PC-9 (cell line): ENCODE measurements around the gene ADAMTS2. TPM values are rescaled to one million over a fixed set of nuclear protein-coding genes. Genes with fewer than 3 reads are reported as not detected.
A peak's percentile ranks its signal among the peaks of the same experiment; 100 is the strongest.

Experiments
- BruUV-seq: library from RNA; stranded (reverse); fragments of 400-500 nt; replicated peaks from 2 replicates; lab custom pipeline; 2021; lab: Mats Ljungman, UMichigan
- CTCF ChIA-PET: fragments of 300-600 bp; sonication (Branson Sonifier 250); formaldehyde crosslinking; loops from one replicate; lab custom pipeline; 2022; ENCODE audit warnings: antibody characterized with exemption; lab: Charles Lee
- POLR2A ChIA-PET: fragments of 300-600 bp; sonication (Branson Sonifier 250); formaldehyde crosslinking; loops from one replicate; lab custom pipeline; 2022; ENCODE audit warnings: antibody characterized with exemption; ENCODE audit not compliant: unreplicated experiment; lab: Charles Lee
- DNase-seq, 2 experiments: peaks; one replicate each; pipeline versions ENCODE4 v3.0.0 to v3.0.0-alpha.2; 2015 to 2022; ENCODE audit warnings: mixed read lengths in 1 of 2
- H2AFZ ChIP-seq: fragments of 200-600 bp; sonication (generic); 2 replicates; pipeline ENCODE4 v1.8.1; 2017; ENCODE audit warnings: antibody characterized with exemption
- H3F3A ChIP-seq: fragments of 200-600 bp; sonication (generic); 2 replicates; pipeline ENCODE4 v1.8.1; 2017; ENCODE audit warnings: antibody characterized with exemption, mild to moderate bottlenecking, low read depth; ENCODE audit not compliant: insufficient read depth
- H3K27ac ChIP-seq: fragments of 200-600 bp; sonication (generic); 2 replicates; pipeline ENCODE4 v1.6.1; 2016; ENCODE audit warnings: mixed run types
- H3K27me3 ChIP-seq: fragments of 200-600 bp; sonication (generic); 2 replicates; pipeline ENCODE4 v1.6.1; 2016; ENCODE audit warnings: low read depth, mixed run types; ENCODE audit not compliant: insufficient read depth
- H3K36me3 ChIP-seq: fragments of 200-600 bp; sonication (generic); 2 replicates; pipeline ENCODE4 v1.6.1; 2016; ENCODE audit warnings: low read depth, mixed run types
- H3K4me1 ChIP-seq: fragments of 200-600 bp; sonication (generic); replicated peaks from 2 replicates; pipeline ENCODE4 v1.6.1; 2016; ENCODE audit warnings: mixed run types; ENCODE audit not compliant: insufficient read depth
- H3K4me2 ChIP-seq: fragments of 200-600 bp; sonication (generic); 2 replicates; pipeline ENCODE4 v1.6.1; 2017; ENCODE audit warnings: mixed run types
- H3K4me3 ChIP-seq: fragments of 200-600 bp; sonication (generic); 2 replicates; pipeline ENCODE4 v1.6.1; 2016; ENCODE audit warnings: mixed run types
- H3K79me2 ChIP-seq: fragments of 200-600 bp; sonication (generic); 2 replicates; pipeline ENCODE4 v1.6.1; 2017; ENCODE audit warnings: low read depth, mixed run types
- H3K9me2 ChIP-seq: fragments of 200-600 bp; sonication (generic); 2 replicates; pipeline ENCODE4 v1.8.1; 2017; ENCODE audit warnings: mild to moderate bottlenecking; ENCODE audit not compliant: insufficient read depth
- H3K9me3 ChIP-seq: fragments of 200-600 bp; sonication (generic); 2 replicates; pipeline ENCODE4 v1.8.1; 2016; ENCODE audit warnings: low read depth; ENCODE audit not compliant: insufficient read depth
- H4K20me1 ChIP-seq: fragments of 200-600 bp; sonication (generic); 2 replicates; pipeline ENCODE4 v1.8.1; 2017; ENCODE audit not compliant: insufficient read depth
- CTCF ChIP-seq: fragments of 200-600 bp; sonication (generic); conservative IDR thresholded peaks from 2 replicates; pipeline ENCODE4 v1.6.1; 2017; ENCODE audit warnings: mixed run types, antibody characterized with exemption, mild to moderate bottlenecking, moderate library complexity
- EZH2 ChIP-seq: fragments of 200-600 bp; sonication (generic); IDR thresholded peaks from 2 replicates; pipeline ENCODE4 v1.8.0; 2017; ENCODE audit warnings: antibody characterized with exemption, low read depth
- intact Hi-C: fragments of 100-400 bp; cut with micrococcal nuclease; formaldehyde crosslinking; loops from one replicate; pipeline ENCODE4 v1.10.0; 2022; ENCODE audit not compliant: unreplicated experiment
- total RNA-seq: library from RNA; stranded (reverse); gene quantifications from 2 replicates; pipeline ENCODE4 v1.2.3, GENCODE V29; 2021

ADAMTS2 gene
- total RNA-seq, 1 experiment from 2014 or later, result not detected

GRCh38 chr5:179146277-179146676, 199.0 kb downstream of the ADAMTS2 start:
- Histone ChIP-seq H3K27me3 (peaks cover 85% of the 10 kb centered on the region), H3K4me3 (no peak overlapping the region), H3K9me2 (no peaks in the 10 kb centered on the region; the same call in 1 of the 2 replicates), H2AFZ (no peak overlapping the region), H4K20me1 (no peaks in the 10 kb centered on the region), H3F3A (no peaks in the 10 kb centered on the region), H3K4me2 (no peak overlapping the region), H3K4me1 (no peaks in the 10 kb centered on the region), H3K36me3 (no peaks in the 10 kb centered on the region), H3K79me2 (no peaks in the 10 kb centered on the region), H3K9me3 (no peaks in the 10 kb centered on the region), H3K27ac (no peak overlapping the region)
- POLR2A ChIA-PET, result no interaction called here
- DNase-seq, result no peak
- TF ChIP-seq EZH2 (no peak), CTCF (no peak)
- intact Hi-C loops, result no loop called here
- no TSS peak for BruUV-seq
- CTCF ChIA-PET, result no interaction called here

DNA sequence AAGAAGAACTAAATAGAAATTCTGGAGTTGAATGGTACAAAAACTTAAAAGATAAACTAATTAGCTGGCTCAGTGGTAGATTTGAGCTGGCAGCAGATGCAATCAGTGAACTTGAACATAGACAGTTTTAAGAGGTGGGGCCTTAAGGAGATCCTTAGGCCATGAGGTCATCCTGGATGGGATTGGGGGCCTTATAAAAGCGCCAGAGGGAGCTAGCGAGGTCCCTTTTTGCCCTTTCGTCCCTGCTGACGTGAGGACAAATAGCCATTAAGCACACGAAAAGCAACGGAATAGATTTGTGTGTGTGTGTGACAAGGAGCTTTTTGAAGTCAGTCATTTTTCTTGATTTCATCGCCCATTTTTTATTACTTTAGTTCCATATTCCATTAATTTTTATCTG, 201.8 kb downstream of the ADAMTS2 start:
- H3K9me2 ChIP-seq, result no peaks in the 10 kb centered on the region; the same call in 1 of the 2 replicates
- TF ChIP-seq CTCF (peak; percentile 29; the same call in 1 of the 2 replicates), EZH2 (no peak)
- no peak overlapping the region for H3K4me3 ChIP-seq
- DNase-seq, result no peak
- CTCF ChIA-PET, result interaction anchor here (0.5 to 0.7 kb wide), 2 partner anchors 24 to 229 kb away, joined by 3 to 4 read pairs; no protein-coding TSS in a partner anchor
- intact Hi-C loops, result no loop called here
- H3K4me2 ChIP-seq, result no peak overlapping the region
- no peaks in the 10 kb centered on the region for H4K20me1 ChIP-seq
- no peaks in the 10 kb centered on the region for H3F3A ChIP-seq
- no peaks in the 10 kb centered on the region for H3K4me1 ChIP-seq
- no TSS peak for BruUV-seq
- H3K9me3 ChIP-seq, result no peaks in the 10 kb centered on the region
- H3K27me3 ChIP-seq, result peaks cover 82% of the 10 kb centered on the region
- POLR2A ChIA-PET, result no interaction called here
- no peak overlapping the region for H2AFZ ChIP-seq
- no peaks in the 10 kb centered on the region for H3K36me3 ChIP-seq
- H3K79me2 ChIP-seq, result no peaks in the 10 kb centered on the region
- H3K27ac ChIP-seq, result no peak overlapping the region

DNA sequence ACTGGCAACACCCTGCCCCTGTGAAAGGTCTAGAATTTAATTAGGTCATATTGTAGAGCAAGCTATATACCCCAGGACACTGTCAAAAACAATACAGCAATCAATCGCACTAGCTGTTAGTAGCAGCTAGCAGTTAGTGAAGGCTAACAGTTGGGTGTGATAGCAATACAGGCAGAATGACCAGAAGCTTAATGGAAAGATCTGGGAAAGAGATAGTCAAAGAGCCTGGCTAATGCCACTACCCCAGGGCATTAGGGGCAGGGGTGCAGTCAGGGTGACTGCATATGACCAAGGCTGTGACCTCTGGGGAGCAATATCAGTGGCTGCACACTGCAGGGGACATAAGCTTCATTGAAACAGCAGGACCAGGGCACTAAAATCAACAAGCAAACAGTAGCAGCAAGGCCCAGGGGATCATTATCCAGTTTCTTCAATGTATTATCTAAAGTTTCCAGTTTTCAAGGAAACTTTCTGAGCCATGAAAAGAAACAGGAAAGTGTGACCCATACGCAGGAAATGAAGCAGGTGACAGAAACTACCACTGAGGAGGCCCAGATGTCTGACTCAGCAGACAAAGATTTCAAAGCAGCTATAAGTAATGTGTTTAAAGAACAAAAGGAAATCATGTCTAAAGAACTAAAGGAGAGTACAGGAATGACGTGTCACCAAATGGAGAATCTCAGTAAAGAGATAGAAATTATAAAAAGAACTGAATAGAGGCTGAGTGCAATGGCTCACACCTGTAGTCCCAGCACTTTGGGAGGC, 202.6 kb downstream of the ADAMTS2 start:
- Histone ChIP-seq H3K9me3 (no peaks in the 10 kb centered on the region), H3K79me2 (no peaks in the 10 kb centered on the region), H3K27me3 (peaks cover 79% of the 10 kb centered on the region), H2AFZ (no peak overlapping the region), H3K4me3 (no peak overlapping the region), H3K9me2 (no peaks in the 10 kb centered on the region; the same call in 1 of the 2 replicates), H3K27ac (no peak overlapping the region), H4K20me1 (no peaks in the 10 kb centered on the region), H3K4me1 (no peaks in the 10 kb centered on the region), H3K36me3 (no peaks in the 10 kb centered on the region), H3K4me2 (no peak overlapping the region), H3F3A (no peaks in the 10 kb centered on the region)
- POLR2A ChIA-PET, result no interaction called here
- DNase-seq, result no peak
- intact Hi-C loops, result no loop called here
- no TSS peak for BruUV-seq
- TF ChIP-seq EZH2 (no peak), CTCF (no peak)
- CTCF ChIA-PET, result no interaction called here
